HG03139 (cell line): ENCODE measurements around the gene SLC26A1.

Experiments
- ATAC-seq: cut with Tn5 transposase; IDR thresholded peaks from one replicate; pipeline ENCODE4 v1.9.1; 2021; ENCODE audit not compliant: unreplicated experiment

Gene SLC26A1

GRCh38 chr4:1028574-1029220 lies 35.5 kb upstream of the SLC26A1 start:
- ATAC-seq: no peak

- ATAC-seq: no peak
These were observed 34.7 kb upstream of the SLC26A1 start for GRCh38 chr4:1027915-1028238.

- no peak for ATAC-seq
These were observed 34.2 kb upstream of the SLC26A1 start for GRCh38 chr4:1027219-1027914.

- no peak for ATAC-seq
These were observed 32.9 kb upstream of the SLC26A1 start for GRCh38 chr4:1026115-1026514.

DNA sequence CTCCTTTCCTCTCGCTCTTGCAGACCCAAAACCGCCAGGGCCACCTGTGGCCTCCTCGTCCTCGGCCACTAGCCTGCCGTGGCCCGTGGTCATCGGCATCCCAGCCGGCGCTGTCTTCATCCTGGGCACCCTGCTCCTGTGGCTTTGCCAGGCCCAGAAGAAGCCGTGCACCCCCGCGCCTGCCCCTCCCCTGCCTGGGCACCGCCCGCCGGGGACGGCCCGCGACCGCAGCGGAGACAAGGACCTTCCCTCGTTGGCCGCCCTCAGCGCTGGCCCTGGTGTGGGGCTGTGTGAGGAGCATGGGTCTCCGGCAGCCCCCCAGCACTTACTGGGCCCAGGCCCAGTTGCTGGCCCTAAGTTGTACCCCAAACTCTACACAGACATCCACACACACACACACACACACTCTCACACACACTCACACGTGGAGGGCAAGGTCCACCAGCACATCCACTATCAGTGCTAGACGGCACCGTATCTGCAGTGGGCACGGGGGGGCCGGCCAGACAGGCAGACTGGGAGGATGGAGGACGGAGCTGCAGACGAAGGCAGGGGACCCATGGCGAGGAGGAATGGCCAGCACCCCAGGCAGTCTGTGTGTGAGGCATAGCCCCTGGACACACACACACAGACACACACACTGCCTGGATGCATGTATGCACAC lies 31.8 kb upstream of the SLC26A1 start:
- no peak for ATAC-seq

DNA sequence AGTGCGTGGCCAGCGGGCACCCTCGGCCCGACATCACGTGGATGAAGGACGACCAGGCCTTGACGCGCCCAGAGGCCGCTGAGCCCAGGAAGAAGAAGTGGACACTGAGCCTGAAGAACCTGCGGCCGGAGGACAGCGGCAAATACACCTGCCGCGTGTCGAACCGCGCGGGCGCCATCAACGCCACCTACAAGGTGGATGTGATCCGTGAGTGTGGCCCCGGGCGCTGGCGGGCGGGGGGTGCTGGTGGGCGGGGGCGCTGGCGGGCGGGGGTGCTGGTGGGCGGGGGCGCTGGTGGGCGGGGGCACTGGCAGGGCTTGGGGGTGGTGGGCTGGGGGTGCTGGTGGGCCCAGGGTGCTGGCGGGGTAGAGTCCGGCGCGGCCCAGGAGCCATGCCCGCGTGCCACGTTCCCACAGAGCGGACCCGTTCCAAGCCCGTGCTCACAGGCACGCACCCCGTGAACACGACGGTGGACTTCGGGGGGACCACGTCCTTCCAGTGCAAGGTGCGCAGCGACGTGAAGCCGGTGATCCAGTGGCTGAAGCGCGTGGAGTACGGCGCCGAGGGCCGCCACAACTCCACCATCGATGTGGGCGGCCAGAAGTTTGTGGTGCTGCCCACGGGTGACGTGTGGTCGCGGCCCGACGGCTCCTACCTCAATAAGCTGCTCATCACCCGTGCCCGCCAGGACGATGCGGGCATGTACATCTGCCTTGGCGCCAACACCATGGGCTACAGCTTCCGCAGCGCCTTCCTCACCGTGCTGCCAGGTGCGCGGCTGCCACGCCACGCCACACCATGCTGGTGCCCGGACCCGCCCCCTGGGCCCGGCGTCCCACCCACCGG lies 30.9 kb upstream of the SLC26A1 start:
- ATAC-seq: no peak

- no peak for ATAC-seq
These were observed 30.0 kb upstream of the SLC26A1 start for GRCh38 chr4:1023075-1023640.

DNA sequence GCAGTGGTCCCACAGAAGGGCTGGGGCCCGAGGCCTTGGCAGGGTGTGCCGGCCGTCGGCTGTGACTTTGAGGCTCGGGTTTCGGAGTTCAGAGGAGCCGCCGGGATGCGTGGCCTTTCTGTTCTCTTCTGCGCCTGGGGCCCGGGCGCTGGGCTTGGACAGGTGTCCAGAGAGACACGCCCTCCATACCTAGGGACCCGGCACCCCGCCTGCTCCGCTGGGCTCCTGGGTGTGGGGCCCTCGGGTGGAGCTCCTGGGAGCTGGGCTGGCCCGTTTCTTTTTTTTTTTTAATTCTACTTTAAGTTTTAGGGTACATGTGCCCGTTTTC lies 29.5 kb upstream of the SLC26A1 start:
- ATAC-seq: no peak

DNA sequence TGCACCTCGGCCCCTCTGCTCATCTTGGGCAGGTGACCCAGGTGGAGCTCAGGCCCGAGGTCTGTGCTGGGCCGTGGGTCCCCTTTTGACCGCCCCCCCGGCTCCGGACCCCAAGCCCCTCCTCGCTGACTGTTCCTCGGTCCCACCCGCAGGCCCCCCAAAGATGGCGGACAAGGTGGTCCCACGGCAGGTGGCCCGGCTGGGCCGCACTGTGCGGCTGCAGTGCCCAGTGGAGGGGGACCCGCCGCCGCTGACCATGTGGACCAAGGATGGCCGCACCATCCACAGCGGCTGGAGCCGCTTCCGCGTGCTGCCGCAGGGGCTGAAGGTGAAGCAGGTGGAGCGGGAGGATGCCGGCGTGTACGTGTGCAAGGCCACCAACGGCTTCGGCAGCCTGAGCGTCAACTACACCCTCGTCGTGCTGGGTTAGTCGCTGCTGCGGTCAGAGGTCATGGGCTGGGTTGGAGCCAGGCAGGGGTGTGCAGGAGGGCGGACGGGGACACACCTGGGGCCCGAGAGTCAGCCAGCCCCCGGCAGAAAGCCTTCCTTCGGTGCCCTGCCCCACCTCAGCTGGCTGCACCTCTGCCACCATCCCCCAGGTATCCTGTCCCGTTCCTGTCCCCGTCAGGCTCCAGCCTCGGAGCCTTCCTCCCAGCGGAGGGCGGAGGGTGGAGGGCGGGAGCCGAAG lies 29.0 kb upstream of the SLC26A1 start:
- ATAC-seq: no peak

- peak; percentile 70 for ATAC-seq
These were observed 28.3 kb upstream of the SLC26A1 start for GRCh38 chr4:1021386-1022050.

DNA sequence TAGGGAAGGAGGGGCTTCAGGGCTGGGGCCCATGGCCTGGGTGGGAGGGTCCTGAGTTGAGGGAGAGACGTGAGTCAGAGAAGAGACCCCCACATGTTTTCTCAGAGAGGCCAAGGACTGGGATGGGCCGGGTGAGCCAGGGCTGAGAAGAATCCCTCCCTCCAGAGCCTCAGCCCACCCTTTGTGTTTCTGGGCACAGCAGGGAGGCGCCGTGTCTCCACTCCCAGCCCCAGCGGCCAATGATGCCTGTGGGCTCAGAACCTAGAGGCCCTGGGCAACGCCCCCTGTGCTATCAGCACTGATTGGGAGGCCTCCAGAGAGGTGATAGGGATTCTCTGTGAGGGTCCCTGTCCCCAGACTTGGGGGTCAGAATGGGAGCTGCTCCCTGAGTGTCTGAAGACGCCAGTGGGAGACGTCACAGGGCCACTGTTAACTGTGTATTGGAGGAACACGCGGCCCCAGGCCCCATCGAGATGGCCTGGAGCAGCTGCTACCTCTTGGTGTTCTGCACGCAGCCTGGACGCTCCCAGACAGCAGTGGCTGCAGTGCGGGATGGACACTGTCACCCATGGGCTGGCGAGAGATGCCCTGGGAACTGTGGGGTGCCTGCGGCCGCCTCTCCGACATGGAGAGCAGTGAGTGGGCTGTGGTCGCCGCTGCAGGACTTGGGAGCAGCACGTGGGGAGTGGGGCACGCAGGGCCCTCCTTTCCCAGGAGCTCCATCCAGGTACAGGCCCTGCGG lies 26.7 kb upstream of the SLC26A1 start:
- no peak for ATAC-seq

- no peak for ATAC-seq
These were observed 26.1 kb upstream of the SLC26A1 start for GRCh38 chr4:1019320-1019719.

- ATAC-seq: no peak
These were observed 25.2 kb upstream of the SLC26A1 start for GRCh38 chr4:1018147-1019020.

DNA sequence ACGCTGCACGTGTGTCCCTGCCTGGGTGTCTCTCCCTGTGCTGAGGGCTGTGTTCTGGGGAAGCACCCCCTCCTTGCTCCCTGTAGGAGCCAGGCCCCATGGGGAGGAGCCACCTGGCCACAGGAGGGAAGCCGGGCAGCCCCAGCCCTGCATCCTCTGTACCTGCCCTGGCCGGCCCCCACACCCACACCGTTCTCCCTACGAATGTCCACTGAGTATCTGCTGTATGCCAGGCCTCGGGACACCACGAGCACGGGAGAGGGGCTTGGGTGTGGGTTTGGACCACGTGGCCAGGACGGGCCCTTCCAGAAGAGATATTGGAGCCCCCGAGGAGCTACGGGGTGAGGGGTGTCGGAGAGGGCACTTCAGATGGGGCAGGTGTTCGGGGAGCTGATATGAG lies 24.5 kb upstream of the SLC26A1 start:
- no peak for ATAC-seq

DNA sequence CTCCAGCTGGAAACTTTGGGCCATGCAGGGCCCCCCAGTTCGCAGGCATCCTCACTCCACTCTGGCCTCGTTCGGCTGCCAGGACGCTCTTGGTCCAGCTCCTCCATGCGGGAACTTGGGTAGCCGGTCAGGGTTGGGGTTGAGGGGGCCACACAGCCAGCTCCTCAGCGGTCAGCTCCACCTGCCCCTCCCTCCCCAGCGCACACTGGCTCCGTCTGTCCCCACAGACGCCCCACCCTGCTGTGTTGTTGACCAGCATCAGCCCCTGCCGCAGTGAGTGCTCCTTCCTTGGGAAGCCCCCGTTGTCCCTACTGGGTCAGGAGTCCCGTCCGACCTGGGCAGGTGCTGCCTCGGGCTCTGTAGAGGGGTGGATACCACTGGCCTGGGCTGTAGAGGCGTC lies 24.0 kb upstream of the SLC26A1 start:
- no peak for ATAC-seq

DNA sequence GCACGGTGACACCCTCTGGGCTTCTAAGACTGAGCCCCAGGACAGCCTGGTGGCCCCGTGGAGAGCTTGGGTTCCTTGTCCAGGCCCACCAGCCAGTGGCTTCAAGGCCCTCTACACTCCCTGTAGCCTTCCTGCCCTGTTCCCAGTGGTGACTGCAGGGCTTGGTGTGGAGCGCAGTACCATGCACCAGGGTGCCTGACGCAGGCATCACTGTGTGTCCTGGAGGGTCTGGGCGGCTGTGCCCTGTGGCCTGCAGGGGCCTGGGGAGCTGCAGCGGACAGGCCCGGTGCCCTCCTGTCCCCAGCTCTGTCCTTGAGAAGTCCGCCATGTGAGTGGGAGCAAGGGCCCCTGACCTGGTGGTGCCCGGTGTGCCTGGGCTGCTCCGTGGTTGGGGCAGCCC lies 22.5 kb upstream of the SLC26A1 start:
- no peak for ATAC-seq

DNA sequence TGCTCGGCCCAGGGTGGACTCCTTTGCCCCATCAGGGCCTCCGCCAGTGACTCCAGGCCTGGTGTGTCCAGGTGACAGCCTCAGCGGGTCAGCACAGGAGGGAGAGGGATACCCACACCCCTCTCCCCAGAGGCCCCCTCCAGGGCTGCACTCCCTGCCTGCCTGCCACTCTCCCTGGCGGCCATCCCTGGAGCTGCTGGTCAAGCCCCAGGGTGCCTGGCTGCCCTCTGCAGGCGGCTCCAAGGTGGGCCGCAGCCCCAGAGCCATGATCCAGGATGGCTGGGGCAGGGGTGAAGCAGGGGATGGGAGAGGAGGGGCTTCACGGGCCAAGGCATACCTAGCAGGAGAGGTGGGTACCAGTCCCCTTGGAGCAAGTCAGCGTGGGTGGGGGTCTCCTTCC lies 22.0 kb upstream of the SLC26A1 start:
- ATAC-seq: no peak

DNA sequence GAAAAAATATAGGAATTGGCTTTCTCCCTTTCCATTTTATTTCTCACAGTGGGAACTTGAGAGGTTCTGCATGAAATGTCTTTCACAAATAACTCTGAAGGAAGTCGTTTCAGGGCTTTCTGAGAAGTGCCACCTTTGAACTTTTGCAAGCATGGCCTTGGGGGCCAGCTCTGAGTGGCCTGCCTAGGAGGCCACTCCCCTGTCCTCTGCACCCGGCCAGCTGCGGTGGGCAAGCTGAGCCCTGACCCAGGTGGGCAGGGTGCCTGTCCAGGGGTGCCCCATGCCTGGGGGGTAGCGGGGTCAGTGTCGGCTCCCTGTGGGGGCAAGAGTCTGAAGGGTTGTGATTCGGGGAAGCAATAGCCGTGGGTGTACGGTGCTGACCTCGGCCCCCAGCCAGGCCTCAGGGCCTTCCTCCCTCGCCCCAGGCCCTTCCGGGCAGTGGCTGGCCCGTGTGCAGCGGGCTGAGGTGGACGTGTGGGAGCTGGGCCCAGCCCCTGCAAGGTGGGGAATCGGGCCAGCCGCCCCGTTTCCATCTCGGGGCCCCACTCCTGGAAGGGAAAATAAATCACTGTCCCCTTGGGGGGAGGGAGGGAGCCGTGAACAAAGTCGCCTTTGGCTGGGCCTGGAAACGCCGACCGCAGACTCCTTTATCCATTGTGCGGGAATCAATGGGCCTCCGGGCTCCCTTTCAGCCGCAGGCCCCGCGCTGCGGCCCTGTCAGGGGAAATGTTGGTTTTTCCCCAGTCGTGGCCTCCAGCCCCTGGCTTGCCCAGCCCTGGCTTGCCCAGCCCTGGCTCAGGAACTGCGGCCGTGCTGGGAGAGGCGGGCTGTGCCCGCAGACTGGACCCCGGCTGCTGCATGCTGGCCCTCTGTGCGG lies 21.3 kb upstream of the SLC26A1 start:
- no peak for ATAC-seq
